Skin epidermis (tissue), 12 donors: ENCODE results near the gene DPP8.
A peak's percentile ranks its signal among the peaks of the same experiment; 100 is the strongest.

Experiments
- H3K27ac ChIP-seq, 21 experiments: fragments of 200-600 bp; sonication (generic) in 11 of 21; one replicate each; pipeline ENCODE4 v1.5.0; 2020; ENCODE audit warnings: mild to moderate bottlenecking in 3 of 21, inconsistent platforms in 2 of 21, moderate library complexity in 2 of 21
- H3K4me3 ChIP-seq, 7 experiments: fragments of 200-600 bp; sonication (generic) in 2 of 7; one replicate each; pipeline ENCODE4 v1.5.0; 2020; ENCODE audit warnings: inconsistent platforms in 2 of 7, mild to moderate bottlenecking in 2 of 7, moderate library complexity in 1 of 7

Gene DPP8

DNA sequence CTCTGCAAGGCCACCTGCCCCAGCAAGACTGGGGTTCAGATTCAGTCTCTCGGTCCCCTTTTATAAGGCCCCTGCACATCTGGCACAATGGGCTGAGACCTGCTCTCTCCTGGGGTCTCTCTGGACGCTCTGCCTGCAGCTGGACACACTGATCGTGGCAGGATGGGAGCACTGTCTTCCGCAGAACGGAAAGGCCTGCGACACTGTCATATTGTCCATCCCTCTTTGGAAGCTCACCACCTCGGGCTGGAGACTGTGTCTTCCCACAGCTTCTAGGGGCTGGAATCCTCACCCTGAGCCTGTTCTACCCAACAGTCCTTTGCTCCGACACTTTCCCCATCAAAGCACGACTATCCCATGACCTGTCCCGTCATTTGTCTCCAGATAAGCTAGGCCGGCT, 83.3 kb downstream of the DPP8 start:
- Histone ChIP-seq H3K4me3 (no peak overlapping the region), H3K27ac (no peak overlapping the region)

- no peak overlapping the region for H3K4me3 ChIP-seq
- no peak overlapping the region for H3K27ac ChIP-seq
Measured at GRCh38 chr15:65431731-65432130, 85.8 kb downstream of the DPP8 start.

DNA sequence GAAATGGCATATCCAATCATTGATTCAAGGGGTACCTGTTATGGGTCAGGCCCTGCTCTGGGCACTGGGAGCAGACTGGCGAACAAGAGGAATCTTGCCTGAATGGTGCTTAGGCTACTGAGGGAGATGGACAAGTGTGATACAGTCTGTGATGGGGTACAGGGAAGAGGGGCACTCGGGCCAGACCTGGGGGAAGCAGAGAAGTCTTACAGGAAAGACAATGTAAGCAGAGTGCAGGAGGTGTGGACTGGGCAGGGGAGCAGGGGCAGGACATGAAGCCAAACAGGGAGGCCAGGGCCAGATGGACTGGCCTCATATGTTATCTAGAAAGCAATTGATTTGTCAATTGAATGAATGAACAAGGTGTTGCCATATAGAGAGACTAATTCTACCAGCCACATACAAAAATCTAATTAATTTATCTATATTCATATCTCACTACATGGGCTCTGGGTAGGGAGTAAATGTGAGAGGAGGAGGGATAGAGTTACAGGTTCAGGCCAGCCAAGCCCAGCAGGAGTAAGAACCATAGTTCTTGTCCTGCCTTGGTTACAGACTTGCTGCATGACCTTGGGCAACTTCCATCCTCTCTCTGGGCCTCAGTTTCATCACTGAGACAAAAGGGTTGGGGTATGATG, 91.2 kb downstream of the DPP8 start:
- no peak overlapping the region for H3K27ac ChIP-seq
- H3K4me3 ChIP-seq: no peak overlapping the region

GRCh38 chr15:65424683-65425082, 92.8 kb downstream of the DPP8 start:
- H3K27ac ChIP-seq: no peak overlapping the region
- H3K4me3 ChIP-seq: no peak overlapping the region

DNA sequence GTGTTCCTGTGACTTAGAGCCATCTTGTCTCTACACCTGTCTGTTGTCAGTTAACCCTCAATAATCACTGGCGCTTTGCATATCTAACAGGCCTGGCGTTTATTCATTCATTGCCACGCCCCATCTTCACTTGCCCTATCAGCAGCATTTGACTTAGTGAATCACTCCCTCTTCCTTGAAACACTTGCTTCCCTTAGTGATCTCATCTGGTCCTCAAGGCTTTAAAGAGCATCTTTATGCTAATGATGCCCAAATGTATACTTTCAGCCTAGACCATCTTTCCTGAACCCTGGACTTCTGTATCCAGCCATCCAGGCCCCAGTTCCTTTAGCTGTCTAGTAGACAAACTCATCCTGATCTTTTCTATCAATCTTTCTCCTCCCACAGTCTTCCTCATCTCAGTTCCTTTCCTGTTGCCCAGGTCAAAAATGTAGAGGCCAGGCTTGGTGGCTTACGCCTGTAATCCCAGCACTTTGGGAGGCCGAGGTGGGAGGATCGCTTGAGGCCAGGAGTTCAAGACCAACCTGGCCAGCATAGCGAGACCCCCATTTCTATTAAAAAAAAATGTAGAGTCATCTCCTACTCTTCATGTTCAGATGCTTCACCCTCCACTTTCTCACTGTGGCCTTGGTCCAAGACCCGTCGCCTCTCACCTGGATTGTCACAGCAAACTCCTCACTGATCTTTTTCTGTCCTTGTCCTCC, 93.4 kb downstream of the DPP8 start:
- Histone ChIP-seq H3K27ac (no peak overlapping the region), H3K4me3 (no peak overlapping the region)

DNA sequence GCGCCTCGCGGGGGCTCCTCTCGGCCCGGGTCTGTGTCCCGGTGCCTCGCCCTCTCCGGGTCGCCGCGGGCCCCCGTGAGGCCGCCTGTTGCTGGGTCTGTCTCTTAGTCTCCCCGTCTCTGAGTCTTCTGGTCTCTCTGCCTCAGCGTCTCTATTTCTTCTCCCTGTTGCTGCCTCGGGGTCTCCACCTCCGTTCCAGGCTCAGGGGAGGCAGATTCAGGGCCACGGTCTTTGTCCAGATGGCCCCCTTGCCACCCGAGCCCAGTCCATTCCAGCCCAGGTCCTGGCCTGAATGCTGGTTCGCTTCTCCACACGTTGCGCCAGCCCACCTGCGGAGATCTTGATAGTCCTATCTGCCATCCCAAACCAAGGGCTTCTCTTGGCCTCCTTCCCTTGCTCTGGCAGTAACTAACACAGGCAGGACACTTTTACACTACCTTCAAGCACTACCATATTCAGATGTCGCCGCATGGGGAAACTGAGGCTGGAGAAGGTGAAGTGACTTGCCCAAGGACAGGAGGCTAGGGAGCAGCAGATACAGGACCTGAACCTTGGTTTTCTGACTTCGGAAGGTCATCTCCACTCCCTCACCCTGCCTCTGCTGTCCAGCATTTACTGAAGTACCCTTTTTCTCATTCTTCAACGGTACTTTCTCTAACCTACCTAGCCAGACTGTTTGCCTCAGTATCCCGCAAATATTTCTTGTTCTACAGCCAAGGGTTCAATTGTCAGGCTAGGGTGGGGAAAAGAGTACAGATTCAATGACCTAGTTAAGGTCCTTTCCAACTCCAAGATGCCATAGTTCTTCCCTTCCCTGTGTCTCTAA, 94.1 kb downstream of the DPP8 start:
- Histone ChIP-seq H3K27ac (peak overlapping the region in 14 of 21 experiments; percentile 19 to 79 (median 50)), H3K4me3 (peak overlapping the region in 2 of 7 experiments; percentile 10 to 28)

DNA sequence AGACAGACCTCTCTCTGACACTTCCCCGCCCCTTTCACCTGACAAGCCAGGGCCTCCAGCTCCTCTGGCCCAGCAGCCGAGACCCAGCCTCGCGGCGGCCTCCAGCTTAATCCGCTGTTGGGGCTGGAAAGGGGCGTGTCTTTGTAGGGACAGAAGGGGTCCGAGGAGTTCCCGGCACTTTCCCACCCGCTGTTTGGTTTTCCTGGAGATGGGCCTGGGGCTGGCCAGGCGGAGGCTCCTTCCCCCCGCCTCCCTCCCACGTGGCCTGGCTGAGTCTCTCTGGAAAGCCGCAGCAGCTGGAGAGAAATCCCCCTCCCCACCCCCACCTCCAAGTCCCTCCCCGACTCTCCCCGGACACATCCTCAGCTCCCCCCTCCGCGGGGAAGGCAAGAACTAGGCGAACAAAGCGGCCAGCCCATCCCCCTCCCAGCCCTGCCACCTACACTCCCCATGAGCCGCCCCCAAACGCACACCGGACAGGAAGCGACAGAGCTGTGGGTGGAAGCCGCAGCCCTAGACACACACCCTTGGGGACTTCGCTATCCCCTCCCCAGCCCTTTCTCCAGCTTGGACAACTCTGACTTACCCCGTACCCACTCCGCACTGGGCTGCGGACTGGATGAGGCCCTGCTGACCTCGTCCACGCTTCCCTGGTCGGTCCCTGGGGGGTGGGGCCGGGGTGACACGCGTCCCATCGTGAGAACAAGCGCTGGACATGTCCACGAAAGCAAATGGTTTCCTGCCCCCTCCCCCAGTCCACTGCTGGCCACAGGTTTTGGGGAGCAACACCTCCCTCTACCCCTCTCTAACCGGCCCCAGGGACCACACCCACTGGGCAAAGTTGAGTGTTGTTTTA, 95.9 kb downstream of the DPP8 start:
- Histone ChIP-seq H3K4me3 (peak overlapping the region; percentile 15 to 54 (median 37)), H3K27ac (peak overlapping the region in 19 of 21 experiments; percentile 39 to 80 (median 66))

GRCh38 chr15:65420975-65421359, 96.5 kb downstream of the DPP8 start:
- peak overlapping the region in 5 of 7 experiments; percentile 15 to 54 (median 38) for H3K4me3 ChIP-seq
- H3K27ac ChIP-seq: peak overlapping the region in 18 of 21 experiments; percentile 35 to 78 (median 62)

- H3K27ac ChIP-seq: peak overlapping the region in 1 of 21 experiments; percentile 58
- H3K4me3 ChIP-seq: no peak overlapping the region
Measured at GRCh38 chr15:65418596-65418995, 98.9 kb downstream of the DPP8 start.

GRCh38 chr15:65416845-65417416, 100.6 kb downstream of the DPP8 start:
- Histone ChIP-seq H3K27ac (peak overlapping the region in 9 of 21 experiments; percentile 3 to 58 (median 46)), H3K4me3 (no peak overlapping the region)

- Histone ChIP-seq H3K4me3 (no peak overlapping the region), H3K27ac (peak overlapping the region in 12 of 21 experiments; percentile 9 to 76 (median 42))
Measured at GRCh38 chr15:65414841-65415621, 102.5 kb downstream of the DPP8 start.

DNA sequence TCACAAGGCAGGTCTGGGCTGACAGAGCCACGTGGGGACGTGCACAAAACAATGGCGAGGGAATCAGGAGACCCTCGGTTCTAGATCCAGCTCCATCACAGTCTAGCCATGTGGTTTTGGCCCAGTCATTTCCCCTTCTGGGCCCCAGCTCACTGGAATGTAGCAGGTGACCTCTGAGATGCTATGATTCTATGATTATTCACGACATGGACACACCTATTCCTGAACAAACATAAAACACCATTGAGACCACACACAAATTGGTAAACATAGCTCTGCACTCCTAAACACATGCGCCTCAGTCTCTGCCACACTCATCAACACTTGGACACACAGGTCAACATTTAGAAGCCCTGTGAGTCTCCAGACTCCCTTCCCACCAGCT, 103.7 kb downstream of the DPP8 start:
- Histone ChIP-seq H3K4me3 (no peak overlapping the region), H3K27ac (no peak overlapping the region)

DNA sequence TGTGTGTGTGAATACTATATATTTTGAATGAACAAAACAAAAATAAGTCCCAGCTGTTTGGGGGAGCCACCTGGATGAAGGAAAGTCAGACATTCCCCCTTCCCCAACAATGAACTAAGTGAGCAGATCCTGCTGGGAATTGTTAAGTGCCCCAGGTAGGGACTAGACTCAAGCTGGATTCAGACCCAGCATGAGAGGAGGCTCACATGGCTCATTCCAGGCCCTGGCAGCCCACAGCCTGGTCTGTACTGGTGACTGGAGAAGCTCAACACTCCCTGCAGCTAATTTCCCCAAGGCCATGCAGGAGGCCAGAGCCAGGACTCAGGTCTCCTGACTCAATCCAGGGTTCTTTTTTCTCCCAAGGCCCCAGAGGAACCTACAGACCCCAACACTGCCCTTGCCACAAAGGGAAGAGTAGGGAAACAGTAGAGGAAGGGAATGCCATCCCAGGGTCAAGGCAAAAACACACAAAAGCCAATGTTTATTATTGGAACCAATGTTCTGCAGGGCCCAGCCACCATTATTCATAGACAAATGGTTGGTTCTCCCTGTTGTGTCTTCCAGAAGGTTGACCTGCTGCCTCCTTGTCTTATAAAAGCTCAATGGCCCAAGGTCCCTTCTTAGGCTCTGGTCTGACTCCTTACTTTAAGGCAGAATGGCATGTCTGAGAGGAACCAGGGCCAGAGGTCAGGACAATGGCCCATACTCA, 104.3 kb downstream of the DPP8 start:
- H3K4me3 ChIP-seq: no peak overlapping the region
- H3K27ac ChIP-seq: peak overlapping the region in 1 of 21 experiments; percentile 3

DNA sequence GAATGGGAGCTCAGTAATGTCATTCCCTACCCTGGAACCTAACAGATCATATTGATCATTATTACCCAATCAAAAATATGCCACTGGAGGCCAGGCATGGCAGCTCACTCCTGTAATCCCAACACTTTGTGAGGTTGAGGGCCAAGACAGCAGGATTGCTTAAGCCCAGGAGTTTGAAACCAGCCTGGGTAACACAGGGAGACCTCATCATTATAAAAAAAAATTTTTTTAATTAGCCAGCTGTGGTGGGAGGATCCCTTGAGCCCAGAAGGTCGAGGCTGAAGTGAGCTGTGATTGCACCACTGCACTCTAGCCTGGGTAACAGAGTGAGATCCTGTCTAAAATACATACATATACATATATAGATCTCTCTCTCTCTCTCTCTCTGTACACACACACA, 104.9 kb downstream of the DPP8 start:
- H3K4me3 ChIP-seq: no peak overlapping the region
- H3K27ac ChIP-seq: no peak overlapping the region

DNA sequence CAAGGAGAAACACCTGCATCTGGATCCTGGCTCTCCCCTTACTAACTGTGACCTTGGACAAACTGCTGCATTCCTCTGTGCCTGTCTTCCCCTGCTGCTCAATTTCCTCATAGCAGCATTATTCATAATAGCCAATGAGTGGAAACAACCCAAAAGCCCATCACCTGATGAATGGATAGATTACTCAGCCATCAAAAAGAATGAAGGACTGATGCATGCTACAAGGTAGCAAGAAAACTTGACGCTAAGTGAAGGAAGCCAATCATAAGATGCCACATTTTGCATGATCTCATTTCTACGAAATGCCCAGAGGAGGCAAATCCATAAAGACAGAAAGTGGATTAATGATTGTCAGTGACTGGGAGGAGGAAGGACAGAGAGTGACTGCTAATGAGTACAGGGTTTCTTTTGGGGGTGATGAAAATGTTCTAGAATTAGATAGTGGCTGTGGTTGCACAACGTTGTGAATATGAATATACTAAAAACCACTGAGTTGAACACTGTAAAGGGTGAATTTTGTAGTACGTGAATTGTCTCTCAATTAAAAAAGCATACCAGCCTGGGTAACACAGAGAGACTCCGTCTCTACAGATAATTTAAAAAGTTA, 105.9 kb downstream of the DPP8 start:
- Histone ChIP-seq H3K27ac (no peak overlapping the region), H3K4me3 (no peak overlapping the region)

- Histone ChIP-seq H3K4me3 (no peak overlapping the region), H3K27ac (no peak overlapping the region)
Measured at GRCh38 chr15:65410972-65411371, 106.5 kb downstream of the DPP8 start.

DNA sequence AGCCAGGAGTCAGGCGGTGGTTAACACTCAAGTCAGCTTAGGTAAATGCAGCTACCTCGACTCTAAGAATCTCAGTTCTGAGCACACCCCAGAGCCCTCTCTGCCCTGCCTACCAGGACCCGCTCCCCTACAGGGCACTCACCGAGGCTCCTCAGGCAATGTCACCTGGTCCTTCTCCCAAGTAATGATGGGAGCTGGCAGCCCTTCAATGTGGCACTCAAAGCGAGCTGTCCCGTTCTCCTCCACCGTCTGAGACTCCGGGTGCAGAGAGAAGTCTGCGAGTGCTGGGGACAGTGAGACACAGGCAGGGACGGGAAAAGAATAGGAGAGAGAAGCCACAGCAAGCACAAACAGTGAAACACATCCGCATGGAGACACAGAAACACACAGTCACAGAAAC, 107.5 kb downstream of the DPP8 start:
- Histone ChIP-seq H3K27ac (peak overlapping the region in 4 of 21 experiments; percentile 15 to 67 (median 44)), H3K4me3 (no peak overlapping the region)
